ENCODE results near the gene CCDC97.
A peak's percentile ranks its signal among the peaks of the same experiment; 100 is the strongest.

CCDC97 gene

GRCh38 chr19:41265395-41266153 lies 44.4 kb upstream of the CCDC97 start:
- in situ Hi-C loops (cut with HindIII; ENCODE audit: low sequenced_read_pairs) = no loop called here
- TF ChIP-seq, protein P1, sequence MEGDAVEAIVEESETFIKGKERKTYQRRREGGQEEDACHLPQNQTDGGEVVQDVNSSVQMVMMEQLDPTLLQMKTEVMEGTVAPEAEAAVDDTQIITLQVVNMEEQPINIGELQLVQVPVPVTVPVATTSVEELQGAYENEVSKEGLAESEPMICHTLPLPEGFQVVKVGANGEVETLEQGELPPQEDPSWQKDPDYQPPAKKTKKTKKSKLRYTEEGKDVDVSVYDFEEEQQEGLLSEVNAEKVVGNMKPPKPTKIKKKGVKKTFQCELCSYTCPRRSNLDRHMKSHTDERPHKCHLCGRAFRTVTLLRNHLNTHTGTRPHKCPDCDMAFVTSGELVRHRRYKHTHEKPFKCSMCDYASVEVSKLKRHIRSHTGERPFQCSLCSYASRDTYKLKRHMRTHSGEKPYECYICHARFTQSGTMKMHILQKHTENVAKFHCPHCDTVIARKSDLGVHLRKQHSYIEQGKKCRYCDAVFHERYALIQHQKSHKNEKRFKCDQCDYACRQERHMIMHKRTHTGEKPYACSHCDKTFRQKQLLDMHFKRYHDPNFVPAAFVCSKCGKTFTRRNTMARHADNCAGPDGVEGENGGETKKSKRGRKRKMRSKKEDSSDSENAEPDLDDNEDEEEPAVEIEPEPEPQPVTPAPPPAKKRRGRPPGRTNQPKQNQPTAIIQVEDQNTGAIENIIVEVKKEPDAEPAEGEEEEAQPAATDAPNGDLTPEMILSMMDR (IDR thresholded peaks at IDR 0.05; ENCODE audit: low read depth, low read length) = no peak
- DNase-seq (ENCODE audit: low read depth, low spot score) = peak; percentile 28
- H3K4me3 ChIP-seq (ENCODE audit: low read depth, low read length) = peak overlapping the region; percentile 94

DNA sequence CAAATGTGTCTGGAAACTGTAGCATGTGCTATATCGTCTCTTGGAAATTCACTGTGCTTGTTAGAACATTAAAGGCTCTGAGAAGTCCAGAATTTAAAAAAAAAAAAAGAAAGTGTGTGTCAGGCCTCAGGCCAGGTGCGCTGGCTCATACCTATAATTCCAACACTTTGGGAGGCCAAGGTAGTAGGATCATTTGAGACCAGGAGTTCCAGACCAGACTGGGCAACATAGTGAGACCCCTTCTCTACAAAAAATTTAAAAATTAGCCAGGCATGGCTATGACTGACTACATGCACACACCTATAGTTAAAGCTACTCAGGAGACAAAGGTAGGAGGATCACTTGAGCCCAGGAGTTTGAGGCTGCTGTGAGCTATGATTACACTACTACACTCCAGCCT lies 40.9 kb upstream of the CCDC97 start:
- TF ChIP-seq, protein P1 (IDR thresholded peaks at IDR 0.05; ENCODE audit: low read depth, low read length) = no peak
- in situ Hi-C loops (cut with HindIII; ENCODE audit: low sequenced_read_pairs) = no loop called here
- DNase-seq (ENCODE audit: low read depth, low spot score) = no peak

DNA sequence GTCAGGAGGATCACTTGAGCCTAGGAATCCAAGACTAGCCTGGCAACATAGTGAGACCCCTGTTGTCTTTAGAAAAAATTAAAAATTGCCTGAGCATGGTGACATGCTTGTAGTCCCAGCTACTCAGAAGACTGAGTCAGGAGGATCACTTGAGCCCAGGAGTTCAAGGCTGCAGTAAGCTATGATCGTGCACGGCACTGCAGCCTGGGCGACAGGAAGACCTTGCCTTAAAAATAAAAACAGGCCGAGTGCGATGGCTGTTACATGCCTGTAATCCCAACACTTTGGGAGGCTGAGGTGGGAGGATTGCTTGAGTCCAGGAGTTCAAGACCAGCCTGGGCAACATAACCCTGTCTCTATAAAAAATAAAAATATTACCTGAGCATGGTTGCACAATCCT lies 40.4 kb upstream of the CCDC97 start:
- TF ChIP-seq, protein P1 (IDR thresholded peaks at IDR 0.05; ENCODE audit: low read depth, low read length) = no peak
- in situ Hi-C loops (cut with HindIII; ENCODE audit: low sequenced_read_pairs) = no loop called here
- H3K4me3 ChIP-seq (ENCODE audit: low read depth, low read length) = no peak overlapping the region
- no peak for DNase-seq (ENCODE audit: low read depth, low spot score)

More for the DNA sequence above, 40.9 kb upstream of the CCDC97 start:
- H3K4me3 ChIP-seq (ENCODE audit: low read depth, low read length) = no peak overlapping the region

GRCh38 chr19:41273076-41273475 lies 36.9 kb upstream of the CCDC97 start:
- no peak overlapping the region for H3K4me3 ChIP-seq (ENCODE audit: low read depth, low read length)
- TF ChIP-seq, protein P1 (IDR thresholded peaks at IDR 0.05; ENCODE audit: low read depth, low read length) = no peak
- in situ Hi-C loops (cut with HindIII; ENCODE audit: low sequenced_read_pairs) = no loop called here
- no peak for DNase-seq (ENCODE audit: low read depth, low spot score)

GRCh38 chr19:41274802-41275201 lies 35.2 kb upstream of the CCDC97 start:
- no peak overlapping the region for H3K4me3 ChIP-seq (ENCODE audit: low read depth, low read length)
- DNase-seq (ENCODE audit: low read depth, low spot score) = no peak
- in situ Hi-C loops (cut with HindIII; ENCODE audit: low sequenced_read_pairs) = no loop called here
- TF ChIP-seq, protein P1 (IDR thresholded peaks at IDR 0.05; ENCODE audit: low read depth, low read length) = no peak

GRCh38 chr19:41276231-41276630 lies 33.7 kb upstream of the CCDC97 start:
- no peak for DNase-seq (ENCODE audit: low read depth, low spot score)
- H3K4me3 ChIP-seq (ENCODE audit: low read depth, low read length) = no peak overlapping the region
- in situ Hi-C loops (cut with HindIII; ENCODE audit: low sequenced_read_pairs) = no loop called here
- TF ChIP-seq, protein P1 (IDR thresholded peaks at IDR 0.05; ENCODE audit: low read depth, low read length) = no peak

Measured in astrocyte of the spinal cord (primary cell).